BLaER1 treated with 17β-estradiol and CSF1 and Interleukin-3, amounts not matched to agents 10 nM and 100 nM (cell line): Measurements from ENCODE around the gene OBSCN.

Experiments
- H3K27ac ChIP-seq, 11 experiments: shearing (Covaris generic); formaldehyde crosslinking; 2 replicates each; pipeline ENCODE4 v1.8.1; 2022
- H3K27me3 ChIP-seq, 11 experiments: shearing (Covaris generic); formaldehyde crosslinking; 2 replicates each; pipeline ENCODE4 v1.8.1; 2022
- H3K36me3 ChIP-seq, 11 experiments: shearing (Covaris generic); formaldehyde crosslinking; 2 replicates each; pipeline ENCODE4 v1.8.1; 2022
- H3K4me1 ChIP-seq, 10 experiments: shearing (Covaris generic); formaldehyde crosslinking; 2 replicates each; pipeline ENCODE4 v1.8.1; 2022
- H3K4me2 ChIP-seq, 11 experiments: shearing (Covaris generic); formaldehyde crosslinking; 2 replicates each; pipeline ENCODE4 v1.8.1; 2022
- H3K4me3 ChIP-seq, 10 experiments: shearing (Covaris generic); formaldehyde crosslinking; 2 replicates each; pipeline ENCODE4 v1.8.1; 2022
- H3K9ac ChIP-seq, 11 experiments: shearing (Covaris generic); formaldehyde crosslinking; 2 replicates each; pipeline ENCODE4 v1.8.1; 2022
- H3K9me3 ChIP-seq, 11 experiments: shearing (Covaris generic); formaldehyde crosslinking; replicated peaks in 1 of 11; 2 replicates each; pipeline ENCODE4 v1.8.1; 2022
- H4K20me1 ChIP-seq, 11 experiments: shearing (Covaris generic); formaldehyde crosslinking; 2 replicates each; pipeline ENCODE4 v1.8.1; 2022
- Cebpa-rat ChIP-seq, 11 experiments: shearing (Covaris generic); IDR thresholded peaks; 2 replicates each; pipeline ENCODE4 v1.8.1; 2022

The OBSCN gene

DNA sequence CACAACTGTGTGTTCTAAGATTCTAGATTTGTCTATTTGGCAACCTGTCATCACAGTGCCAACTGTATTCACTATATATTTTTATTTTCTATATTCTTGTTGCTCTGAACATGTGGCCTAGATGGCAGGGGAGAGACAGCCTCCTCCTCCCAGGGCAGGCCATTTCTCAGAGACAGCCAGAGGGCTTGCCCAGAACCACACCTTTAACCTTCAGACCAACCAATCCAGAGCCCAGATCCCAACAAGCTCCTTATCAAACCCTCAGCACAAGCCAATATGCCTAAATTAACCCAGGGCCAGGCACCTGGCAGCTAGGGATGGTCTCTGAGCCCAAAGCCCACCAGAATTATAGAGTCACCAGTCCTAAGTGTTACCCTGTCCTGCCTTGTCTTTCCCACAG lies 179.5 kb downstream of the OBSCN start:
- Histone ChIP-seq H3K4me3 (no peak overlapping the region), H3K36me3 (peaks cover 0 to 11% (median 6%) of the 10 kb centered on the region in 11 experiments; a peak in 15 of 22 replicates), H3K9ac (no peak overlapping the region), H4K20me1 (peaks cover 0 to 12% (median 10%) of the 10 kb centered on the region in 11 experiments; a peak in 10 of 22 replicates), H3K27ac (no peak overlapping the region), H3K4me2 (no peak overlapping the region), H3K4me1 (no peaks in the 10 kb centered on the region), H3K27me3 (no peaks in the 10 kb centered on the region), H3K9me3 (no peaks in the 10 kb centered on the region)
- TF ChIP-seq Cebpa-rat (IDR thresholded peaks at IDR 0.05), result no peak

DNA sequence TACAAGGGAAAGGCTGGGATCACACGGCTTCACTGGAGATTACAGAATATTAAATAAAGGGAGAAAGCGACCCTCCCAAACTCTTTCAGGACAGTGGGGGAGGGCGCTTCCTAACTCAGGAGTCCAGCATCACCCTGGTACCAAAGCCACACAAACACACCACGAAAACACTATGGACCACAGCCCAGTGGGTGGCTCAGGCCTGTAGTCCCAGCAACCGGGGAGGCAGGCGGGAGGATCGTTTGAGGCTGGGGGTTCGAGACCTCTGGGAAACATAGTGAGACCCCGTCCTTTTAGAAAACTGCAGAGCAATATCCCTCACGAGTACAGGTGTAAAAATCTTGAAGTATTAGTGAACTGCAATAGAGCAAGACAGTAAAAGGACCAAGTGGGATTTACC lies 182.8 kb downstream of the OBSCN start:
- Histone ChIP-seq H3K27ac (no peak overlapping the region), H3K4me2 (no peak overlapping the region), H4K20me1 (peaks cover 12 to 46% (median 39%) of the 10 kb centered on the region in 11 experiments; a peak in 21 of 22 replicates), H3K9ac (no peak overlapping the region), H3K9me3 (no peaks in the 10 kb centered on the region), H3K4me3 (no peak overlapping the region), H3K36me3 (peaks cover 24 to 43% (median 36%) of the 10 kb centered on the region in 11 experiments), H3K27me3 (no peaks in the 10 kb centered on the region), H3K4me1 (no peaks in the 10 kb centered on the region)
- no peak for TF ChIP-seq Cebpa-rat (IDR thresholded peaks at IDR 0.05)

DNA sequence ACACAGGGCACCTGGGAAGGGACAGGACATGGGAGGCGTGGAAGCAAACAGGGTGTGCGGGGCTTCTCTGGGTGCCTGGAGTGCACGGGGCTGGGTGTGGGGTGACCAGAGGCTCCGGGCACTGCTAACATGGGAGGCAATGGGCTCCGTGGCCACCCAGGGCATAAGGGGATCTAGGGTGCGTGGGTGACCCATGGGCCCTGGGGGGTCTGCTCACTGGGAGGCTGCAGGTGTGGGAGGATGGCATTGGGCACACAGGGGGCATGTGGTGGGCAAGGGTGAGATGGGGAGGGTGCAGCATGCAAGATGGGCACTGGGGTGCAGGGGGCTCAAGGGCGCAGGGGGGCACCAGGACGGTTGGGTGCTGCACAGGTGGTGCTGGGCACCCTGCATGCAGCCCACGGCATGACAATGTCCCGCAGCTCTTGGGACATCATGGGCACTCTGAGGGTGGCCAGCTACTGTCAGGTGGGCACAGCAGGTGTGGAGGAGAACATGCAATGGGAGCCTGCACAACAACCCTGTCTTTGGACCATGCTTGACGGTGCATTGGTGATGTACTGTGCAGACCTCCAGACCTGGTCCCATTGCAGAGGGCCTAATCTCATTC lies 183.7 kb downstream of the OBSCN start:
- no peak overlapping the region for H3K27ac ChIP-seq
- no peak for TF ChIP-seq Cebpa-rat (IDR thresholded peaks at IDR 0.05)
- H3K27me3 ChIP-seq, result no peaks in the 10 kb centered on the region
- H3K9me3 ChIP-seq, result no peaks in the 10 kb centered on the region
- H3K4me2 ChIP-seq, result no peak overlapping the region
- H4K20me1 ChIP-seq, result peaks cover 12 to 54% (median 47%) of the 10 kb centered on the region in 11 experiments; a peak in 21 of 22 replicates
- H3K36me3 ChIP-seq, result peaks cover 33 to 52% (median 45%) of the 10 kb centered on the region in 11 experiments
- no peak overlapping the region for H3K4me3 ChIP-seq
- H3K9ac ChIP-seq, result no peak overlapping the region
- H3K4me1 ChIP-seq, result no peaks in the 10 kb centered on the region

DNA sequence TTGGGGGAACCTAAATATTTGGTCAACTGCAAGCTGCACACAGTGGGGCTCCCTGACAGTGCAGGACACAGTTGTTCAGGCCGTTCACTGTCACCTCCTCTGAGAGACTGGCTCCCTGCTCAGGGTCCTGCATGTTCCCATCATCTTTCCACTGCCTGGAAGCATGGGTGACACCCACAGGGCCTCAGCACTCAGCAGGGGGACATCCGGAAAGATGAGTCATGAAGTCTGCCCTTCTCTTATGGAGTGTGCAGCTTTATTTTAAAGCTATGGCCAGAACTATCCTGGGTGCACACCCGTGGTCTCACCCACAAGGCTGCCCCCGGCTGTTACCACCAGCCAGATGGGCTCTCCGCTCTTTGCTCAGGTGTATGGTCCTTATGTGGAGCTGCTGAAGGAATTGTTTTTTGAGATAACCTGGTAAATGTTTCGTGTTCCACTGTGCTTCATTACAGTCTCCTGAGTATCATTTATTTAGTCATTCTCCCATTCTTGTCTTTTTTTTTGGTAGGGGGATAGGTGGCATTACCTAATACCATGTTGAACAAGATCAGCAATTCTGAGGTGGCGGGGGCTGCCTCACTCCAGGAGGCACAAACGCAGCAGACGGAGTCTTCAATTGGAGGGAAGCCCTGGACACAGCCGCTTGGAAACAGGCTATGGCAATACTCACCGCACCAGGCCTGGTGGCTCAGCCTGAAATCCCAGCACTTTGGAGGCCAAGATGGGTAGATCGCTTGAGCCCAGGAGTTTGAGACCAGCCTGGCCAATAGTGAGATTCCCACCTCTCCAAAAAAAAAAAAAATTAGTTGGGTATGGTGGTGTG lies 184.5 kb downstream of the OBSCN start:
- no peaks in the 10 kb centered on the region for H3K9me3 ChIP-seq
- H3K4me2 ChIP-seq, result no peak overlapping the region
- no peak for TF ChIP-seq Cebpa-rat (IDR thresholded peaks at IDR 0.05)
- no peak overlapping the region for H3K9ac ChIP-seq
- no peak overlapping the region for H3K4me3 ChIP-seq
- H3K4me1 ChIP-seq, result no peaks in the 10 kb centered on the region
- H3K36me3 ChIP-seq, result peaks cover 41 to 60% (median 52%) of the 10 kb centered on the region in 11 experiments
- H3K27ac ChIP-seq, result no peak overlapping the region
- no peaks in the 10 kb centered on the region for H3K27me3 ChIP-seq
- H4K20me1 ChIP-seq, result peaks cover 14 to 62% (median 55%) of the 10 kb centered on the region in 11 experiments; a peak in 21 of 22 replicates

DNA sequence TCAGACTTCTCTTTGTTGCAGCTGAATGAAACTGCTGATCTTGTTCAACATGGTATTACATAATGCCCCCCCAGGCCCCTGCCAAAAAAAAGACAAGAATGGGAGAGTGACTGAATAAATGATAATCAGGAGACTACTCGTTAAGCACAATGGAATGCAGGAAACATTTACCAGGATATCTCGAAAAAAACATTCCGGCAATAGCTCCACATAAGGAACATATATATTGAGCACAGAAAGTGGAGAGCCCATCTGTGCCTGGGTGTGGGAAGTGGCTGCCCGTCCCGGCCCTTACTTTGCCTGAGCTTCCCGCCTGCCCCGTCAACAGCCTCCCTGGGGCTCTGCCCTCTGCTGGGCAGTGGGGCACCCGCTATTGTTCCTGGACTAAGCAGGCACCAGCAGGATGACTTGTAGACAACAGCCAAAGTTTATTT lies 185.4 kb downstream of the OBSCN start:
- H3K4me2 ChIP-seq, result no peak overlapping the region
- no peaks in the 10 kb centered on the region for H3K4me1 ChIP-seq
- no peak overlapping the region for H3K4me3 ChIP-seq
- H3K27me3 ChIP-seq, result no peaks in the 10 kb centered on the region
- H4K20me1 ChIP-seq, result peaks cover 24 to 72% (median 64%) of the 10 kb centered on the region in 11 experiments; a peak in 21 of 22 replicates
- H3K9me3 ChIP-seq, result no peaks in the 10 kb centered on the region
- TF ChIP-seq Cebpa-rat (IDR thresholded peaks at IDR 0.05), result no peak
- peaks cover 50 to 69% (median 62%) of the 10 kb centered on the region in 11 experiments for H3K36me3 ChIP-seq
- H3K27ac ChIP-seq, result no peak overlapping the region
- H3K9ac ChIP-seq, result no peak overlapping the region

DNA sequence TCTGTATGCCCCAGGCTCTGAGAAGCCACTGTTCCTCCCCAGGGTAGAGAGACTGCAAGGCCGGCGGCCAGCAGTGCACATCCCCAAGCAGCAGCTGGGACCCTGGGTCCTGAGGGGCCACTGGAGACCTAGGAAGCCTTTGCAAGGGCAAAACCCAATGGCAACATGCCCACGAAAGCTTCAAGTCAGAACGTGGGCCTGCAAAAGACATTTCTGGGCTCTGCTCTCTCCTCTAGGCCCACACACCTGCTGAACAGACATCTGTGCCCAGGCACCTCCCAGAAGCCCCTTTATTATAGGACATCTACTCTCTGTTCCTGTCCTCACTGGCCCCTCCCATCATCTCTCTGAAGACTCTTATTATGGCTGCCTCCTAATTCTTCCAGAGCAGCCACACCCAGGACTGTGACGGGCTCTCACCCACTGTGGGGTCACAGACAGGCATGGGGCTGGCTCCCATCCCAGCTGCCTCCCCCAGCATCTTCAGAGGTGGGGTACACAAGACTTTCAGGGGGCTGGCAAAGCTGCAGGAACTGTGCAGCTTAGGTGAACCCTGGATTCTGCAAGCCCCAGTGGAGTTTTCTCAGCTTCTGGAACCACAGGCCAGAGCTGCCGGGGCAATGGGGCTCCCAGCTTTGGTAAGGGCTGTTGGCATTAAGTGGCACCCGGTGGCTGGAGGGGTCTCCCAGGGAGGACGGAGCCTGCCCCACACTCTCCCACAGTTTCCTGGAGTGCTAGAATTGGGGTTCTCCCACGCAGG lies 186.1 kb downstream of the OBSCN start:
- TF ChIP-seq Cebpa-rat (IDR thresholded peaks at IDR 0.05), result no peak
- peaks cover 31 to 79% (median 71%) of the 10 kb centered on the region in 11 experiments; a peak in 21 of 22 replicates for H4K20me1 ChIP-seq
- H3K27me3 ChIP-seq, result no peaks in the 10 kb centered on the region
- no peaks in the 10 kb centered on the region for H3K4me1 ChIP-seq
- no peak overlapping the region for H3K4me2 ChIP-seq
- H3K27ac ChIP-seq, result no peak overlapping the region
- H3K4me3 ChIP-seq, result no peak overlapping the region
- no peak overlapping the region for H3K9ac ChIP-seq
- peaks cover 57 to 77% (median 69%) of the 10 kb centered on the region in 11 experiments for H3K36me3 ChIP-seq
- no peaks in the 10 kb centered on the region for H3K9me3 ChIP-seq

DNA sequence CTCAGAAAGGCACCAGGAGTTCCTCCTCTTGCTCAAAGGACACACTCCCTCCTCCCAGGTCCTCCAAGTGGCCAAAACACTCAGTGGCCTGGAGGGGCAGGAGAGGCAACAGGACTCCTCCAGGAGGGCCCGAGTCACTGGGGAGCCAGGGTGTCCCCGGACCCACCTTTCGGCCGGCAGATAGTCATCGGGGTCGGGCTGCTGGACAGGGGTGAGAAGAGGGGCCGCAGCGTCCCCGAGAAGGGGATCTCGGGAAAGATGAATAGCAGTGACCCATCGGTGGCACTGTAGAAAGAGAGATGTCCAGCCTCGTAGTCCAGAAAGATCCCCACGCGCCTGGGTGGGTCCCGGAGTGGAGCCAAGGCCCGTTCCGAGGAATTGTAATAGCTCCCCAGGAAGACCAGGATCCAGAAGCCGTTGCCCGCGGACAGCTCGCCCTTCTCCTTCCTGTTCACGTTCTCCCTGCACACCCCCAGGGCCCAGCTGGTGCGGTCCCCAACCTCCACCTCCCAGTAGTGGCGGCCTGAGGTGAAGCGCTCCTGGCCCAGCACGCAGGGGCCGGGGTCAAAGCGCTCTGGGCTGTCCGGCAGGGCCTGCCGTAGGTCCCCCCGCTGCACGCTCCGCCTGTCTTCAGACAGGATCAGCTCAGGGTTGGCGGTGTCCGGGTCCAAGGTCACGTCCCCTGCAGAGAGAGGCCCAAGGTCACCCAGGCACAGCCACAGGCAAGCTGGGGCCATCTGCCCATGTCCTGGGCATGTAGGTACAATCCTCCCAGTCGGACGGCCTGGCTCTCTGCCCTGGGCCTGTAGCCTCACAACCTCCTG lies 186.9 kb downstream of the OBSCN start:
- Histone ChIP-seq H3K27ac (no peak overlapping the region), H3K27me3 (no peaks in the 10 kb centered on the region), H3K4me3 (no peak overlapping the region), H3K4me2 (no peak overlapping the region), H3K4me1 (no peaks in the 10 kb centered on the region), H3K9me3 (no peaks in the 10 kb centered on the region), H3K36me3 (peaks cover 63 to 83% (median 72%) of the 10 kb centered on the region in 11 experiments), H3K9ac (no peak overlapping the region), H4K20me1 (peaks cover 37 to 87% (median 77%) of the 10 kb centered on the region in 11 experiments; a peak in 21 of 22 replicates)
- TF ChIP-seq Cebpa-rat (IDR thresholded peaks at IDR 0.05), result no peak
